HepG2 (cell line): Measurements from ENCODE around the gene ANKRD44. TPM values are rescaled to one million over a fixed set of nuclear protein-coding genes. Genes with fewer than 3 reads are reported as not detected.
A peak's percentile ranks its signal among the peaks of the same experiment; 100 is the strongest.

Source experiments
- ATAC-seq: fragments of 200-7000 bp; cut with Tn5 transposase; 3 replicates; pipeline ENCODE4 v1.9.1; 2020; ENCODE audit warnings: mild to moderate bottlenecking, moderate library complexity
- BruUV-seq: library from RNA; stranded (reverse); fragments of 400-500 nt; replicated peaks from 2 replicates; lab custom pipeline; 2021; lab: Mats Ljungman, UMichigan
- CTCF ChIA-PET: fragments of 300-600 bp; formaldehyde crosslinking; extraction: SDS; loops from one replicate; lab custom pipeline; 2021; ENCODE audit warnings: low total read pairs, inconsistent platforms, low intra/inter-chr PET ratio; lab: Yijun Ruan, JAX
- POLR2A ChIA-PET: fragments of 350-600 bp; sonication (Branson Sonifier 250); formaldehyde crosslinking; loops from one replicate; lab custom pipeline; 2020; ENCODE audit warnings: antibody characterized with exemption, inconsistent platforms; lab: Yijun Ruan, JAX
- DNase-seq: peaks from one replicate; pipeline ENCODE4 v3.0.0-alpha.2; 2015; ENCODE audit warnings: low spot score
- FAIRE-seq: peaks from 3 replicates; lab custom pipeline; 2011; peaks lifted over from hg19 to GRCh38; lab: Jason Lieb, UNC
- H2AFZ ChIP-seq: one replicate; pipeline ENCODE4 v1.6.1; 2011; ENCODE audit warnings: low read length, inconsistent platforms
- H3K27ac ChIP-seq: fragments of 300-600 bp; 3 replicates; pipeline ENCODE4 v1.8.0; 2011; ENCODE audit warnings: mixed run types, mild to moderate bottlenecking, mixed read lengths, low read length, inconsistent platforms; ENCODE audit not compliant: insufficient read depth; ENCODE audit errors: extremely low read length
- H3K27me3 ChIP-seq, 2 experiments: fragments of 200-600 bp in 1 of 2; 2 replicates in 1 of 2; 3 replicates in 1 of 2; pipeline versions ENCODE4 v1.6.0 to v1.8.0; 2011; ENCODE audit warnings: low read length in 2 of 2, mild to moderate bottlenecking in 2 of 2, moderate library complexity in 2 of 2, inconsistent platforms in 1 of 2; ENCODE audit not compliant: insufficient read depth in 2 of 2, control insufficient read depth in 1 of 2
- H3K36me3 ChIP-seq, 2 experiments: fragments of 200-600 bp in 1 of 2; replicated peaks in 1 of 2; 2 replicates in 1 of 2; 3 replicates in 1 of 2; pipeline versions ENCODE4 v1.5.1 to v1.8.0; 2011; ENCODE audit warnings: low read length in 2 of 2, inconsistent platforms in 1 of 2; ENCODE audit not compliant: insufficient read depth in 2 of 2, control insufficient read depth in 1 of 2
- H3K4me1 ChIP-seq: 2 replicates; pipeline ENCODE4 v1.5.1; 2012; ENCODE audit warnings: low read length, inconsistent platforms; ENCODE audit not compliant: insufficient read depth
- H3K4me2 ChIP-seq: 2 replicates; pipeline ENCODE4 v1.6.0; 2011; ENCODE audit warnings: low read depth, low read length, inconsistent platforms
- H3K4me3 ChIP-seq, 3 experiments: fragments of 200-600 bp in 1 of 3; sonication (generic), shearing (Covaris generic) in 1 of 3; replicated peaks in 1 of 3; 2 replicates each; pipeline ENCODE4 v1.5.1; 2011 to 2016; ENCODE audit warnings: low read length in 3 of 3, inconsistent platforms in 2 of 3, low read depth in 2 of 3, mild to moderate bottlenecking in 2 of 3, control low read depth in 1 of 3, mixed read lengths in 1 of 3; ENCODE audit not compliant: insufficient read depth in 1 of 3
- H3K79me2 ChIP-seq: one replicate; pipeline ENCODE4 v1.6.1; 2011; ENCODE audit warnings: low read length, inconsistent platforms; ENCODE audit not compliant: insufficient read depth
- H3K9ac ChIP-seq: 2 replicates; pipeline ENCODE4 v1.6.0; 2011; ENCODE audit warnings: mild to moderate bottlenecking, low read depth, low read length, inconsistent platforms; ENCODE audit not compliant: insufficient read depth
- H3K9me3 ChIP-seq: 2 replicates; pipeline ENCODE4 v1.5.1; 2012; ENCODE audit warnings: mild to moderate bottlenecking, low read length
- H4K20me1 ChIP-seq: 2 replicates; pipeline ENCODE4 v1.6.0; 2011; ENCODE audit warnings: inconsistent platforms, mild to moderate bottlenecking, low read length, moderate library complexity; ENCODE audit not compliant: insufficient read depth
- EP300 ChIP-seq, 3 experiments: sonication (generic) in 1 of 3; formaldehyde crosslinking in 1 of 3; IDR thresholded peaks; 2 replicates each; pipeline versions ENCODE4 v1.5.1 to v1.6.1; 2011 to 2020; ENCODE audit warnings: low read depth in 2 of 3, low read length in 2 of 3, borderline replicate concordance in 1 of 3, improper control_type of control experiment in 1 of 3, mild to moderate bottlenecking in 1 of 3, missing genetic modification reagents in 1 of 3, moderate library complexity in 1 of 3
- FOXM1 ChIP-seq: sonication (generic); formaldehyde crosslinking; IDR thresholded peaks from 2 replicates; pipeline ENCODE4 v1.5.0; 2020; ENCODE audit warnings: missing genetic modification reagents
- GMEB2 ChIP-seq: IDR thresholded peaks from 2 replicates; pipeline ENCODE4 v1.6.1; 2016; ENCODE audit warnings: missing biosample characterization, missing genetic modification reagents, low read depth
- SATB2 ChIP-seq: sonication (generic); formaldehyde crosslinking; IDR thresholded peaks from 2 replicates; pipeline ENCODE4 v1.5.0; 2020; ENCODE audit warnings: missing genetic modification reagents
- SRF ChIP-seq: IDR thresholded peaks from 2 replicates; pipeline ENCODE4 v1.6.1; 2011; ENCODE audit warnings: mild to moderate bottlenecking, low read depth, low read length, moderate library complexity
- ZBTB7B ChIP-seq: sonication (generic); formaldehyde crosslinking; IDR thresholded peaks from 2 replicates; pipeline ENCODE4 v1.4.0; 2020; ENCODE audit warnings: missing genetic modification reagents
- ZFY ChIP-seq: sonication (generic); formaldehyde crosslinking; IDR thresholded peaks from 2 replicates; pipeline ENCODE4 v1.4.0; 2020; ENCODE audit warnings: missing genetic modification reagents
- ZNF350 ChIP-seq: sonication (generic); formaldehyde crosslinking; IDR thresholded peaks from 2 replicates; pipeline ENCODE4 v1.4.0; 2020; ENCODE audit warnings: mild to moderate bottlenecking, low read depth, missing genetic modification reagents, borderline replicate concordance
- ZNF530 ChIP-seq: sonication (generic); formaldehyde crosslinking; IDR thresholded peaks from 2 replicates; pipeline ENCODE4 v1.5.0; 2020; ENCODE audit warnings: low read depth, mild to moderate bottlenecking, missing genetic modification reagents
- ZNF570 ChIP-seq: sonication (generic); formaldehyde crosslinking; IDR thresholded peaks from 2 replicates; pipeline ENCODE4 v1.4.0; 2020; ENCODE audit warnings: mild to moderate bottlenecking, missing genetic modification reagents, borderline replicate concordance
- ZNF7 ChIP-seq: IDR thresholded peaks from 2 replicates; pipeline ENCODE4 v1.6.1; 2016; ENCODE audit warnings: missing biosample characterization, missing genetic modification reagents
- ZNF850 ChIP-seq: sonication (generic); formaldehyde crosslinking; conservative IDR thresholded peaks from 2 replicates; pipeline ENCODE4 v1.9.0; 2021; ENCODE audit warnings: mild to moderate bottlenecking, missing genetic modification reagents
- WGBS: methylation state at CpG from one replicate; pipeline ENCODE4 v1.1.6; 2017; ENCODE audit warnings: low lambda C conversion rate; 5-methylcytosine and 5-hydroxymethylcytosine counted together
- in situ Hi-C: cut with HindIII; loops from 2 replicates; pipeline ENCODE4 v1.10.0; 2017; ENCODE audit warnings: low pct_unique_long_range_greater_than_20kb; ENCODE audit not compliant: extremely low pct_ligation_motif_present
- intact Hi-C: fragments of 100-400 bp; cut with micrococcal nuclease; formaldehyde crosslinking; loops from one replicate; pipeline ENCODE4 v1.10.0; 2022; ENCODE audit not compliant: unreplicated experiment
- polyA plus RNA-seq, 8 experiments: library from polyadenylated mRNA; depleted of rRNA in 3 of 8; stranded (reverse) in 7 of 8; unstranded in 1 of 8; fragments of >200 nt; fragmentation: Illumina TruSeq in 4 of 8; extraction: Trizol in 4 of 8; gene quantifications; 2 replicates each; pipeline versions ENCODE4 v1.2.1 to v1.2.3, GENCODE V29; 2011 to 2016; ENCODE audit warnings: low read depth in 4 of 8, missing spikeins in 1 of 8, mixed read lengths in 1 of 8; ENCODE audit not compliant: insufficient read depth in 1 of 8
- total RNA-seq, 5 experiments: library from RNA; depleted of rRNA; stranded (reverse); fragments of >200 nt; fragmentation: Illumina TruSeq; extraction: Trizol; gene quantifications; 2 replicates each; pipeline ENCODE4 v1.2.3, GENCODE V29; 2016; ENCODE audit warnings: low read depth in 1 of 5
- TF ChIP-seq, protein P1 (sequence below): sonication (generic); formaldehyde crosslinking; IDR thresholded peaks from 2 replicates; pipeline ENCODE4 v1.4.0; 2020; ENCODE audit warnings: missing genetic modification reagents
- TF ChIP-seq, protein P2 (sequence below): sonication (generic); formaldehyde crosslinking; IDR thresholded peaks from 2 replicates; pipeline ENCODE4 v1.8.1; 2023; ENCODE audit warnings: missing genetic modification reagents, inconsistent platforms, borderline replicate concordance
- TF ChIP-seq, protein P3 (sequence below): sonication (generic); formaldehyde crosslinking; IDR thresholded peaks from 2 replicates; pipeline ENCODE4 v1.4.0; 2020; ENCODE audit warnings: missing genetic modification reagents; ENCODE audit errors: not compliant biosample characterization

Gene ANKRD44
- total and polyA plus RNA-seq, 2 of the 13 experiments (the other 11 are each of a cell fraction or from before 2014, with no cell fraction given): 0.04 to 0.11 TPM

GRCh38 chr2:196968516-196968915 lies 342.1 kb downstream of the ANKRD44 start:
- H3K4me3 ChIP-seq: no peak overlapping the region
- in situ Hi-C loops (no loop called here), intact Hi-C loops (no loop called here)
- ATAC-seq (no peak), DNase-seq (no peak), FAIRE-seq (no peak)
- no peaks in the 10 kb centered on the region for H3K36me3 ChIP-seq
- H3K9me3 ChIP-seq: no peaks in the 10 kb centered on the region
- ChIA-PET POLR2A (no interaction called here), CTCF (no interaction called here)
- no peak overlapping the region for H3K9ac ChIP-seq
- BruUV-seq: no TSS peak
- TF ChIP-seq ZNF850 (CRISPR knock-in tag) (no peak), ZNF350 (no peak)
- H3K27me3 ChIP-seq: 0 out of 5 replicates have a peak, but pooled peaks cover 0 to 3% of the 10 kb centered on the region in 2 experiments
- H3K27ac ChIP-seq: no peak overlapping the region
- H2AFZ ChIP-seq: no peak overlapping the region
- H4K20me1 ChIP-seq: no peaks in the 10 kb centered on the region
- WGBS: 0% methylated on average over 1 of the region's 1 CpG
- no peaks in the 10 kb centered on the region for H3K79me2 ChIP-seq
- no peaks in the 10 kb centered on the region for H3K4me1 ChIP-seq
- no peak overlapping the region for H3K4me2 ChIP-seq

GRCh38 chr2:196967775-196968174 lies 342.8 kb downstream of the ANKRD44 start:
- Histone ChIP-seq H3K4me3 (no peak overlapping the region), H3K4me1 (no peaks in the 10 kb centered on the region), H3K27me3 (0 out of 5 replicates have a peak, but pooled peaks cover 0 to 3% of the 10 kb centered on the region in 2 experiments), H3K4me2 (no peak overlapping the region), H3K36me3 (no peaks in the 10 kb centered on the region), H3K9ac (no peak overlapping the region), H2AFZ (no peak overlapping the region), H3K27ac (no peak overlapping the region), H3K9me3 (no peaks in the 10 kb centered on the region), H4K20me1 (no peaks in the 10 kb centered on the region), H3K79me2 (no peaks in the 10 kb centered on the region)
- FAIRE-seq (peak; percentile 39), ATAC-seq (no peak), DNase-seq (no peak)
- WGBS: 23% methylated on average over 3 of the region's 3 CpGs
- no peak for TF ChIP-seq ZNF530 (CRISPR knock-in tag)
- TF ChIP-seq, protein P1, sequence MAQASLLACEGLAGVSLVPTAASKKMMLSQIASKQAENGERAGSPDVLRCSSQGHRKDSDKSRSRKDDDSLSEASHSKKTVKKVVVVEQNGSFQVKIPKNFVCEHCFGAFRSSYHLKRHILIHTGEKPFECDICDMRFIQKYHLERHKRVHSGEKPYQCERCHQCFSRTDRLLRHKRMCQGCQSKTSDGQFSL (CRISPR knock-in tag): no peak
- no peak for TF ChIP-seq SRF
- TF ChIP-seq ZBTB7B (CRISPR knock-in tag): no peak
- TF ChIP-seq SATB2 (CRISPR knock-in tag): no peak
- TF ChIP-seq, protein P2, sequence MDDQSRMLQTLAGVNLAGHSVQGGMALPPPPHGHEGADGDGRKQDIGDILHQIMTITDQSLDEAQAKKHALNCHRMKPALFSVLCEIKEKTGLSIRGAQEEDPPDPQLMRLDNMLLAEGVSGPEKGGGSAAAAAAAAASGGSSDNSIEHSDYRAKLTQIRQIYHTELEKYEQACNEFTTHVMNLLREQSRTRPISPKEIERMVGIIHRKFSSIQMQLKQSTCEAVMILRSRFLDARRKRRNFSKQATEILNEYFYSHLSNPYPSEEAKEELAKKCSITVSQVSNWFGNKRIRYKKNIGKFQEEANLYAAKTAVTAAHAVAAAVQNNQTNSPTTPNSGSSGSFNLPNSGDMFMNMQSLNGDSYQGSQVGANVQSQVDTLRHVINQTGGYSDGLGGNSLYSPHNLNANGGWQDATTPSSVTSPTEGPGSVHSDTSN (CRISPR knock-in tag): no peak
- TF ChIP-seq, protein P3, sequence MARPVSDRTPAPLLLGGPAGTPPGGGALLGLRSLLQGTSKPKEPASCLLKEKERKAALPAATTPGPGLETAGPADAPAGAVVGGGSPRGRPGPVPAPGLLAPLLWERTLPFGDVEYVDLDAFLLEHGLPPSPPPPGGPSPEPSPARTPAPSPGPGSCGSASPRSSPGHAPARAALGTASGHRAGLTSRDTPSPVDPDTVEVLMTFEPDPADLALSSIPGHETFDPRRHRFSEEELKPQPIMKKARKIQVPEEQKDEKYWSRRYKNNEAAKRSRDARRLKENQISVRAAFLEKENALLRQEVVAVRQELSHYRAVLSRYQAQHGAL (CRISPR knock-in tag): no peak
- TF ChIP-seq GMEB2 (CRISPR knock-in tag): no peak
- TF ChIP-seq FOXM1 (CRISPR knock-in tag): no peak
- TF ChIP-seq ZNF570 (CRISPR knock-in tag): no peak
- no peak for TF ChIP-seq ZFY (CRISPR knock-in tag)
- TF ChIP-seq EP300 (IDR thresholded peaks at IDR 0.05; ENCODE audit: low read depth in 2 of 2, low read length in 2 of 2): no peak
- TF ChIP-seq EP300 (CRISPR knock-in tag; IDR thresholded peaks at IDR 0.05; ENCODE audit: borderline replicate concordance): no peak
- no peak for TF ChIP-seq ZNF7 (CRISPR knock-in tag)
- intact Hi-C loops (no loop called here), in situ Hi-C loops (no loop called here)
- ChIA-PET CTCF (no interaction called here), POLR2A (no interaction called here)
- BruUV-seq: no TSS peak
